GM15510 (cell line): ENCODE measurements around the gene EGR2.

ENCODE experiments used
- POLR2A ChIP-seq: IDR thresholded peaks from 3 replicates; pipeline ENCODE4 v1.6.1; 2011; ENCODE audit warnings: borderline replicate concordance; ENCODE audit not compliant: insufficient read length; ENCODE audit errors: extremely low read depth

EGR2 gene

DNA sequence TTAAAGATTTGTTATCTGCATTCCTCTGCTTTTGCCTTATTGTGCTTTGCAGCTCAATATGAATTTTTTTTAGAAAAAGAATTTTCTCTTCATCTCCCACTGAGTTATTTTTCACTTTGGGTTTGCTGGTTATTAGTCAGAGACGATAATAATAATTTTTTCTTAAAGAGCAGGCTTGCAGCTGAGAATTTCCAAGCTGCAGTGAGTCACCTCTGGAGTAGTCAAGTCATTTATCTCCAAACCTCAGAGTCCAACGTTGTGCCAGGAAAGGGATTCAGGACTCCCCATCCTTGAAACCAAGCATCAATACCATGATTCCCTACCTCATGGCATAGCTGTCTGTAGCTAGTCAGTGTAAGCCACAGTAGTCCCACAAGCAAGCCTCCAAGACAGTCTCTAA is 15.2 kb upstream of the EGR2 start:
- no peak for TF ChIP-seq POLR2A

DNA sequence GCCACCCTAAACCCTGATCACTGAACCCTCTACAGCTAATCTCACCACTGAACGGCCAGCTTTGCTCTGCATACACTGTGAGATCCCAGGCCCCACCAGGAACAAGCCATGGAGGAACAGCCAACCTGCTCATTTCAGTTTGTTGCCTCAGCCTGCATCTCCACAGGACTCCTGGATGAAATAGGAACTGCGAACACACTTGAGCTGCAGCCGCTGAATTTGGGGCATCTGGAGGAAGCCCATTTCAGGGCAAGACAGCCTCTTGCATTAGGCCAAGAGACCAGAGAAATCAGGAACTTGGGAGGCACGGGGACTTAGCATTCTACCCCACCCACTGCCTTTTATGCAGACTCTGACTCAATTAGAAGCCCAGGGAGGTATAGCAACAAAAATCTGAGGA is 14.5 kb upstream of the EGR2 start:
- TF ChIP-seq POLR2A, result no peak

DNA sequence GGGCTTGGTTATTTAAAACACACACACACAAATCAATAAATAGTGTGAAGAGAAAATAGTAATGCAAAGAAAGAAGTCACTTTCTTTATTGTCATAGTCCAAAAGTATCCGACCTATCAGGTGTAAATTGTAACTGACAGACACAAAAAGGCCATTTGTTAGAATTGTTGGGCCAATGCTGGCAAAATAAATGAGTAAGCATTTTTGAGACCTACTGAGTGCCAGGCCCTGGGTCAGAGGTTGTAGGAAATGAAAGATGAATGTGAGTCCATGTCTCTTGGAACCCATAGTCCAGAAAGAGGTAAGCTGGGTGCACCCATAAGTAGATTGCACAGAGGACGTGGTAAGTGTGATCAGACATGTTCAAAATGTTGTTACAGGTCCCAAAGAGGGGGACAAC is 13.5 kb upstream of the EGR2 start:
- no peak for TF ChIP-seq POLR2A

DNA sequence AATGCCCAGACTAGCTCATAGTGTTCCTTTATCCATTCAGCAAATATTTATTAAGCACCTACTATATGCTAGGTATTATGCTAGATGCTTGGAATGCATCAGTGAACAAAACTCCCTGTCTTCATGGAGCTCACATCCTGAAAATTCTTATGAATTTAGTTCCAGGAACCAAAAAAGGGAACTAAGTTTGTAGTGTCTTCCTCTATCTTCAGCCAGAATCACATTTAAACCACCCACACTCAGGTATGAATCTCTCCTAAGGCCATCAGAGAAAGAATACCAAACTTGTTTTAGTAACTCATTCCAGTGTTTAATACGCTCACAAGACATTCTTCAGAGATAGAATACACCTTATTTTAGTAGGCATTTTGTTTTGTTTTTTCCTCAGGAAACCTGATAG is 10.1 kb upstream of the EGR2 start:
- TF ChIP-seq POLR2A, result no peak

DNA sequence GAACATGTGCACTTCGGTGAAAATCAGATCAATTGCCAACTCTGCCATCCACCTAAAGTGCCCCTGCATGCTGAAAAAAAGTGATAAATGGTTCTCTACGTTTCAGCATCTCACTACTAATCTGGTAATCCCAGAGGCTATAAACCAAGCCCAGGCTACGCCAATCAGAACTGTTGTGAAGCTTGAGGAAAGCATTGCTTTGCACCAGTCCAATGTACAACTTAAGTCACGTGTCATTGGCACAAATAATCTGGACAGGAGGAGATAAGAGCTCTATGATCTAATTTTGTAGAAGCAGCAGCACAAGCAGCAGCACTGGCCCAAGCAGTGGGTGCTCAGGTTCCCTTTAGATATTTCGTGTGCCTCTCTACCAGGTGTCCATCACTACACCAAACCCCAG is 4.4 kb upstream of the EGR2 start:
- no peak for TF ChIP-seq POLR2A

DNA sequence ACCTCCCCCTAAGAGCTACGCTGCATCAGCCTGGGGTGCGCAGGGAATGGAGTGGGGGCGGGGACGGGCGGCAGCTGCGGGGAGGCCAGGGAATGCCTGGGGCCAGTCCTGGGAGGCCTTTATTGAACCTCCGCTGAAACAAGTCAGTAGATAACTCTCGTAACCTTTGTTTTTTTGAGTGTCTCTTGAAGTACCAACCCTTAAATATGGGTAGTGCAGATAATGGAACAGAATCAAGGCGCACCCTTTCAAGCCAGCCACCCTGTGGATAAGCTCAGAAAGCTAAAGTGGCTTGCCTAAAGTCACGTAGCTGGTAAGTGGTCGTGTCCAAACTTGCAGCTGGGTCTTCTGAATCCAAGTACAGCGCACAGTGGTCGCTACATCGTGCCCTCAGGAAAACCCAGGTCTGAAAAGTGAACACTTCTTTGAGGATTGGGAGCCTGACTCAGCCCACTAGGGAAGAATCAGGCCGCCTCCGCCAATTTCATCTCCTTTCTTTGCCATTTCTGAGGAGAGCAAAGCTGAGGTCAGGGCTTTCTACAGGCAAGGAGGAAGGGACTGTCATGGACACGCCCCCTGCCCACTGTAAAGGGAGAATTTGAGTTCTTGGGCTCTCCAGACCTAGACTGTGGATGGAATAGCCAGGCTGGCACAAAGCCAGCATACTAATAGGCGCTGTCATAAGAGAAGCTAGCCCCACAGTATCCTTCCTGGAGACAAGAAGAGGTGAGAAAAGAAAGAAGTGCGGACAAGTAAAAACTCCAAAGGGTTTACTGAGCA is 3.2 kb upstream of the EGR2 start:
- no peak for TF ChIP-seq POLR2A

DNA sequence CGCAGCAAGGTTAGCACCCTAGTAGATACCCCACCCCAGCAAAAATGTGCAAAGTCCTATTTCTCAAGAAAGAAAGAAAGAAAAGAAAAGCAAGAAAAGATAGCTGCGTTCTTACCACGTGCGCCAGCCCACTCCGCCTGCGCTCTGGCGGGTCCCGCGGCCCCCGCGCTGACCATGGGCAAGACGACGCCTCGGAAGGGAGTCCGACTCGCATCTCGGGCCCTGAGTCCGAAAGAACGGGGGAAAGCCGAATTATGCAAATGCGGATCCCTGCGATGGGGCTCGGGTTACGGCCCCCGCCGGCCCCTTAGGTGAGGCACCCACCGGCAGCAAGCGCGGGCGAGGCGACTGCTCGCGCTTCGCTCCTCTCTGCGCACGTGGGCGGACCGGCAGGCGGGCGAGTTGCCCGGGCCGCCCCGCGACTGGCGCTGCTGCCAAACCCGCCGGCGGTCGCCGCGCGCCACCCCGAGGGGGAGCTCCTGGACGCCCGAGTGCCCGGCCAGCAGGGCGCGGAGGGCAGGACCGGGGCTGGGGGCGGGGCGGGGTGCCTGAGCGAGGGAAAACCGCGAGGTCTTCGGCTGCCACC is 2.4 kb upstream of the EGR2 start:
- TF ChIP-seq POLR2A, result no peak

DNA sequence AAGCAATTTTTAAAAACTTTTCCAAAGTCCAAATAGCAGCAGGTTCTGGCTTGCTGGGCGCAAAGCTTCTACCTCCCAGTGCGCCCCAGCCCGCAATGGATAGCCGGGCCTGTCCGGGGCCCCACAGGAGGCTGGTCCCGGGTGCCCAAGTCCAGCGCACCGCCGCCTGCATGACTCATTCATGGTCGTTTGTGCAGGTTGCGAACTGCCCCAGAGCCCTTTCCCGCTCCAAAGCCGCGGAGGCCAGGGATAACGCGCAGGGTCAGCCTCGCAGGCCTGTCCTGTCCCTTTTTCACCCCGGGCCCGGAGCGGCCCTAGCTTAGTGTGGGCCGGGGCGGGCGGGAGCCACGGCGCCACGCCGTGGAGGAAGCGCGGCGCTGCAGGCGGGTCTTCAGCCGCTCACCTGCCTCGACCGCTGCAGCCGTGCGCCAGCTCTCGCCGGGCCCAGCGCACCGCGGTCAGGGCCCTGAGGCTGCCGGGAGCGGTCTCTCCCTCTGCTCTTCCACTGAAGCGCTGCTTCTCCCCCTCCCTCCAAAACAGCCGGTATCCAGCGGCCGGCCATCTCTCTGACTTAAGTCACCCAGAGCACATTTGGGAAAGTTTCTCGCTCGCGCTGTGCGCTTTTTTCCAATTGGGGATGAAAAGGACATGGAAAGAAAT is 1.7 kb upstream of the EGR2 start:
- TF ChIP-seq POLR2A, result peak; percentile 16

DNA sequence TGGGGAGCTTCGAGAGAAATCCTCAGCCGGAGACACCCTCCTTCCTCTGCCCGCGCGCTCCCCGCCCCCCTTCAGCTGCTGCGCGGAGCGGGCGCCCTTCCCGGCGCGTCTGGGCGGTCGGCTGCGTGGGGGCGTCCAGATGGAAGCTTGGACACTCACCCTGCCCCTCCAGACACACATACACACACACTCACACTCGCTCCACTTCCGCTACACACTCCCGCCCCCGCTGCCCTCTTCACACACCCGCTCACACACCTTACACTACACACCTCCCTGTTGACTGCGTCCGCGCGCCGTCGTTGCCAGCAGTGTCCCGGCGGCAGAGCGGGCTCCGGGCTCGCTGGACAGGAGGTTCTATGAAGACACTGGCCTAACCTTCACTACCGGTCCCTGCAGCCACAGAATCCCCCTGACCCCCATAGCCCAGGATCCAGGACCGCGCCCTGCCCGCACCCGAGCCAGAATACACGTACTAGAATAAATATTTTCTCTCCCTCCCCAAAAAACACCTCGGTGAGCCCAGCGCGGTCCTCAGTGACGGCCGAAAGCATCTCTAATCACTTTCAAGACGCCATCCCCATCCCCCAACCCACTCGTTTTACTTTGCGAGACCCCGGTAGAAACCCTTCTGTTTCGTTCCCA is 1.1 kb upstream of the EGR2 start:
- peak; percentile 37 for TF ChIP-seq POLR2A

DNA sequence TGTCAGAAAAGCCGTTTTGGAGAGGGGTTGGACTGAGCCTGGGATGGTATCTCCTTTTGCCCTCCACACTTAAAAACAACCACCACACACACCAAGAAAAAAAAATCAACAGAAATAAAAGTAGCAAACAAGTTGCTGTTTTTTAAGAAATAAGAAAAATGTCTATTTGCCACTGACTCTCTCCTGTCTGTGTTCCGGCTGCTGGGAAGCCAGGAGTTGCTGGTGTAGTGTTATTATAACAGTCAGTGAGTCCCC is 163 bp downstream of the EGR2 start:
- TF ChIP-seq POLR2A, result no peak

DNA sequence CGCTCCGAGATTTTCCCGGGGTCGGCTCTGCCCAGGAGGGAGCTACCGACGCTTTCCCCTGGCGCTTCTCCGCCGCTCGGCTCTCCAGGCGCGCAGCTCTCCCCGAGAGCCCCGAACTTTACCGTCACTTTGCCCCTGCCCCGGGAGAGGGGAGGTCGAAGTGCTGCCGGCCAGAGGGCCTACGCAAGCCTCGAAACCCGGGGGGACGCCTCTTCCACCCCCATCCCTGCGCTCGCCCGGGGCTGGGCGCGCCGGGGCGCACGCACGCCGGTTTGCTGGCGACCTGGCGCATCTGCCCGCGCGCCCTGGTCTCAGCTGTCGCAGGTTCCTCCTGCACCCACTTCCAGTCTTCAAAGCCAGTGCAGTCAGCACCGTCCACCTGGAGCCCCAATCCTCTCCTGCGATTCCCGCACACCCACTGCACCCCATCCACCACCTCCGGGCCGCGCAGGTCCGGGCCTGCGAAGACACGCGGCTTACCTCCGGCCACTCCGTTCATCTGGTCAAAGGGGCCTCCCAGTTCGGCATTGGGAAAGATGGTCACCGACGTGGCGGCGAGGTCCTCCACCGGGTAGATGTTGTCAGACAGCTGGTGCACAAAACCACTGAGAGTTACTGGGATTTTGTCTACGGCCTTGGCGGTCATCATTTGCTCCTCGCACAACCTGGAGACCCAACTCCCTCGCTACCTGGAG is 638 bp downstream of the EGR2 start:
- no peak for TF ChIP-seq POLR2A

DNA sequence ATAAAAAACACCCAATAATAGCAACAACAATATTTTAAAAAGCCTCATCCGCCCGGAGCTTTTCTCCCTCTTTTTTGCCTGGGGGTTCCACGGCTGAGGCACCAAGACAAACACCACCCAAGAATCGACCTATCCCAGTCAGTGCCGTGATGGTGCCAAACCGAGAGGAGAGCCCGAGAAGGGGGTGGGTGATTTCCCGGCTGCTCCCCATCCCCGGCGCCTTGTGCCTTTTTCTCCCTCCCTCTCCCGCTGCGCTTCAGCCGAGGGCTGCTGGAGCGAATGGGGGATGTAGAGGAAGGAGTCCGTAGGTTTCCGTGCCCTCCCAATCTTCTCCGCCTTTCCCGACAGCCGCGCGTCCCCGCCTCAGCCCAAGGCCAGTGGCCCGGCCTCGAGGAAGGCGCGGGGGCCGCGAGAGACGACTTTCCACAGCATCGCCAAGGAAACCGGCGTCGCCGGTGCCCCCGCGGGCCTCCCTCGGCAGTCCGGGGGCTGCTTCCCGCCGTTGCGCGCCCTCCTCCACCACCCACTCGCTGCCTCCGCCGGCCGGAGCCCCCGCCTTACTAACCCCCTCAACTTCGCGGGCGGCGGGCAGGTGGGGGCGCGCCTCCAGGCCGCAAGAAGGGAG is 1.3 kb downstream of the EGR2 start:
- TF ChIP-seq POLR2A, result no peak

DNA sequence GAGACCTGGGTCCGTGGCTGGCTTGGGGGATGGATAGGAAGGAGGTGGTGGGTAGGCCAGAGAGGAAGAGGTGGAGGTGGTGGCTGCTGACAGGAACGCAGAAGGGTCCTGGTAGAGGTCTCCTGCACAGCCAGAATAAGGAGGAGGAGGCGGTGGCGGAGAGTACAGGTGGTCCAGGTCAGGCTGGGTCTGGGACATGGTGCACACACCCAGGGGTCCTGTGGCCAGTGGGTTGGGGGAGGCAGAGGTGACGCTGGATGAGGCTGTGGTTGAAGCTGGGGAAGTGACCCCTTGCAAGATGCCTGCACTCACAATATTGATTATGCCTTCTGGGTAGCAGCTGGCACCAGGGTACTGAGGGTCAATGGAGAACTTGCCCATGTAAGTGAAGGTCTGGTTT is 2.2 kb downstream of the EGR2 start:
- no peak for TF ChIP-seq POLR2A

DNA sequence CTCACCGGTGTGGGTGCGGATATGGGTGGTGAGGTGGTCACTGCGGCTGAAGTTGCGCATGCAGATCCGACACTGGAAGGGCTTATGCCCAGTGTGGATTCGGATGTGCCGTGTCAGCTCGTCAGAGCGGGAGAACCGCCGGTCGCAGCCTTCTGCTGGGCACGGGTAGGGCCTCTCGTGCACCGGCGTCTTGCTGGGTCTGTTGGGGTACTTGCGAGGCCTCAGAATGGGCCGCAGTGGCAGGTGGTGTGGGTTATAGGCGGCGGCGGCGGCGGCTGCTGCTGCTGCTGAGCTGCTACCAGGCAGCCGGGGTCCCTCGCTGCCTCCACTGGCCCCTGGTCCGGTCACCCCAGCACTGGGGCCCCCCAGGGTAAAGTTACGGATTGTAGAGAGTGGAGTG is 2.7 kb downstream of the EGR2 start:
- no peak for TF ChIP-seq POLR2A
